CD4-positive, alpha-beta T cell treated with Interleukin-21 for 1 hour (primary cell): ENCODE data around the gene HEMGN.
"Not testable (repeated sequence)": the region's sequence is repeated elsewhere in the genome, so short reads cannot be mapped to it uniquely, and the experiment has no call there.

Experiments used
- DNase-seq: peaks from one replicate; pipeline ENCODE4 v3.0.0-alpha.2; 2020

HEMGN gene

GRCh38 chr9:97962575-97962974 lies 24.6 kb upstream of the HEMGN start:
- no peak for DNase-seq

GRCh38 chr9:97962136-97962535 lies 24.2 kb upstream of the HEMGN start:
- DNase-seq: no peak

- no peak for DNase-seq
Measured at GRCh38 chr9:97961361-97961760, 23.4 kb upstream of the HEMGN start.

- DNase-seq: not testable (repeated sequence)
Measured at GRCh38 chr9:97960678-97961328, 22.8 kb upstream of the HEMGN start.

- DNase-seq: no peak
Measured at GRCh38 chr9:97959585-97959984, 21.6 kb upstream of the HEMGN start.

GRCh38 chr9:97958812-97959511 lies 21.0 kb upstream of the HEMGN start:
- no peak for DNase-seq

GRCh38 chr9:97956331-97956730 lies 18.4 kb upstream of the HEMGN start:
- no peak for DNase-seq

- peak; percentile 78 for DNase-seq
Measured at GRCh38 chr9:97954550-97954989, 16.6 kb upstream of the HEMGN start.

- DNase-seq: peak; percentile 22
Measured at GRCh38 chr9:97950873-97951272, 12.9 kb upstream of the HEMGN start.

- DNase-seq: not testable (repeated sequence)
Measured at GRCh38 chr9:97947094-97947493, 9.1 kb upstream of the HEMGN start.

- not testable (repeated sequence) for DNase-seq
Measured at GRCh38 chr9:97945470-97945869, 7.5 kb upstream of the HEMGN start.

- DNase-seq: no peak
Measured at GRCh38 chr9:97944612-97945011, 6.6 kb upstream of the HEMGN start.

GRCh38 chr9:97943308-97943855 lies 5.4 kb upstream of the HEMGN start:
- DNase-seq: no peak

GRCh38 chr9:97941323-97941722 lies 3.4 kb upstream of the HEMGN start:
- no peak for DNase-seq

- no peak for DNase-seq
Measured at GRCh38 chr9:97940741-97941140, 2.8 kb upstream of the HEMGN start.

- no peak for DNase-seq
Measured at GRCh38 chr9:97940233-97940632, 2.3 kb upstream of the HEMGN start.

- DNase-seq: no peak
Measured at GRCh38 chr9:97936998-97937397, 974 bp downstream of the HEMGN start.

- DNase-seq: no peak
Measured at GRCh38 chr9:97935276-97935675, 2.7 kb downstream of the HEMGN start.

GRCh38 chr9:97934321-97935115 lies 3.5 kb downstream of the HEMGN start:
- DNase-seq: no peak

- DNase-seq: no peak
Measured at GRCh38 chr9:97933297-97933998, 4.5 kb downstream of the HEMGN start.

- DNase-seq: peak; percentile 21
Measured at GRCh38 chr9:97930972-97931371, 7.0 kb downstream of the HEMGN start.

GRCh38 chr9:97928986-97929604 lies 8.9 kb downstream of the HEMGN start:
- DNase-seq: no peak
